GM19463 (cell line): ENCODE data around the gene HSPH1.
"Not testable (repeated sequence)": the region's sequence is repeated elsewhere in the genome, so short reads cannot be mapped to it uniquely, and the experiment has no call there.

Experiments
- ATAC-seq: cut with Tn5 transposase; IDR thresholded peaks from one replicate; pipeline ENCODE4 v1.9.1; 2021; ENCODE audit warnings: mild to moderate bottlenecking, moderate library complexity; ENCODE audit not compliant: unreplicated experiment

HSPH1 gene

GRCh38 chr13:31097911-31098434 lies 63.7 kb downstream of the HSPH1 start:
- not testable (repeated sequence) for ATAC-seq

- no peak for ATAC-seq
Observed at GRCh38 chr13:31096654-31097302, 64.9 kb downstream of the HSPH1 start.

GRCh38 chr13:31094331-31095015 lies 67.2 kb downstream of the HSPH1 start:
- ATAC-seq: no peak

GRCh38 chr13:31093145-31093885 lies 68.4 kb downstream of the HSPH1 start:
- ATAC-seq: no peak

- ATAC-seq: no peak
Observed at GRCh38 chr13:31092646-31093045, 69.1 kb downstream of the HSPH1 start.

- ATAC-seq: no peak
Observed at GRCh38 chr13:31090961-31091624, 70.6 kb downstream of the HSPH1 start.

GRCh38 chr13:31090096-31090495 lies 71.6 kb downstream of the HSPH1 start:
- no peak for ATAC-seq

GRCh38 chr13:31089649-31090048 lies 72.1 kb downstream of the HSPH1 start:
- ATAC-seq: no peak

GRCh38 chr13:31088826-31089420 lies 72.8 kb downstream of the HSPH1 start:
- no peak for ATAC-seq
